Stimulated activated CD4-positive, alpha-beta T cell treated with anti-CD3 and anti-CD28 coated beads, Interleukin-4, amount 100 ng/mL, for 48 hours (primary cell): Measurements from ENCODE around the gene PDZRN4.
"Not testable (repeated sequence)": the region's sequence is repeated elsewhere in the genome, so short reads cannot be mapped to it uniquely, and the experiment has no call there.

ENCODE experiments used
- DNase-seq, 2 donors: peaks; one replicate each; pipeline ENCODE4 v3.0.0-alpha.2; 2020; ENCODE audit warnings: low read depth in 2 of 2

Gene PDZRN4

GRCh38 chr12:41213648-41214047, 25.5 kb downstream of the PDZRN4 start:
- no peak for DNase-seq

- DNase-seq = no peak
Observed at GRCh38 chr12:41217727-41218126, 29.6 kb downstream of the PDZRN4 start.

GRCh38 chr12:41220931-41221330, 32.8 kb downstream of the PDZRN4 start:
- no peak for DNase-seq

DNA sequence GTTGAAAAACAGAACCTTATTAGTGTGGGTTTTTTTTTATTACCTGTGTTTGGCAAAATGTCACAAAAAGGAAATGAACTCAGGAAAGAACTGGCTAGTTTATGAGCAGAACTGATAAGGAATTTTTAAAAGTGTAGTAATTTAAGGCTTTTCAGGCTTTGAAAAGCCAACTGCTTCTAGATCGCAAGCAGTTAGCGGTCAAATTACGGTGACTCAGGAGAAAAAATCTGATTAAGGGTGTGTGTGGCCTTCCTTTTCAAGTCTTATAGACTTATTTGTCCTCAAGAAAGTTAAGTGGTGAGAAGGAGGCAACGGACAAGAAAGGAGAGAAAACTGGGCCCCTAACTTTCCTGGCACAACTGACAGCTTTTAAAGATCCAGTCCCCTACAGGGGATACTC, 33.4 kb downstream of the PDZRN4 start:
- no peak for DNase-seq

GRCh38 chr12:41223600-41223999, 35.5 kb downstream of the PDZRN4 start:
- DNase-seq = no peak

- no peak for DNase-seq
Observed at GRCh38 chr12:41224066-41224465, 35.9 kb downstream of the PDZRN4 start.

DNA sequence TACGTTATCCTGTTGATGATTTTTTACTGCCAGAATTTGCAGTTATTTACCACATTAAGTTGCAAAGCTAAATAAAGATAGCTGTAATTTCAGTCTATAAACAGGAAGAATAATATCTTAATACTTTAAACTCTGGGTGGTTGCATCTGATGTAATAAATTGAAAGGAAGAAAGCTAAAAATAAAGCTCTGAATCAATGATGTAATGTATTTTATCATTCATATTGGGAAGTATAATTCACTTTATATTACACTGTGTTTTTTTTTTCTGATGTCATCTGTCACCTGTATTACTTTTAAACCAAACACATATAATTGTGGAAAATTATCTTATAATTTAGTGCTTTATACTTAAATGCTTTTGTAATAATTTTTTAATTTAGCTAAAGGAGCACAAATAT, 37.1 kb downstream of the PDZRN4 start:
- DNase-seq = no peak

DNA sequence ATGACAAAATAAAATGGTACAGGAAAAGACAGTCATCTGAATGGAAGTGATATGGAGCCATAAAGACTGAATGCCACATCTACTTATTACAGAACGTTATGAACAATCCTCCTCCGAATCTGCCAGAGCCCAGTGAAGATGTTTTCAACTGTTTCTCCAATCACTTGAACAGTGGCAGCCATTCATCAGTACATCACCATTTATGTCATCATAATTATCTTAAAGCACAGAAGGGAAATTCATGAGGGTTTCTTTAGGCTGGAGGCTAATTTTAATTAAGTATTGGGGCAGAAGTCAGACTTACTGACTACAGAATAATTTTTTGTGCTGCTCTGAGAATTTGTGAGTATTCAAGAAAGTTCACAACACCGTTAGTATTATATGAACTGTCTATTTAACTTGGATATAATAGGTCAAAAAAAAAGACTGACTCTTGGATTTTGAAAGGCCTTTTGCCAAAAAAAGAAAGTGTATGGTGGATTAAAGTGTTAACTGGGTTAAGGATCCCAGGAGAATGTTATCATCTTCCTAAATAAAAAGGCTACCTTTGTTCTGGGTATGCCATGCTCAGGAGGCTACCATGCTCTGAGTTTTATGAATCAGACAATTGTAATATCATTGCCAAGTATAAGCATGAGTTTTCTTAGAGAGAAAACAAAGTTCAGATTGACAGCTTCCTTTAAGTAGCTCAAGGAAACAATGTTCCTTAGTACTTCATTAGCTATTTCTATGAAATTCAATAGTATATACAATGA, 40.1 kb downstream of the PDZRN4 start:
- no peak for DNase-seq

DNA sequence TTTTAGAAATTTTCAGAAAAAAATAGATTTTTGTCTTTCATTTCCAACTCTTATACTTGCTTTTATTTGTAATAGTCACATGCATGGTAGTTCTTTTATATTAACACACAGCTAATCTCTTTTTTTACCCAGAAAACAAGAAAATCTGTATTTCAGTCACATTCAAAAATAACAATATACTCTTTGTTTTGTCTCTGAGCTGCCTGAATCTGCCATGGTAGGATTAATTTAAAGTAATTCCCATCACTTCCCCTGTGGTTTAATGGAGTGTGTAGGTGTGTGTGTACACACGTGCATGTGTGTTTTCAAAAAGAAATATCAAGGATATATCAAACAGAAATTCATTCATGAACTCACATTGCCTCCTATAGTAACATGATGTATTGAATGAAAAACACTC, 42.6 kb downstream of the PDZRN4 start:
- DNase-seq = no peak

DNA sequence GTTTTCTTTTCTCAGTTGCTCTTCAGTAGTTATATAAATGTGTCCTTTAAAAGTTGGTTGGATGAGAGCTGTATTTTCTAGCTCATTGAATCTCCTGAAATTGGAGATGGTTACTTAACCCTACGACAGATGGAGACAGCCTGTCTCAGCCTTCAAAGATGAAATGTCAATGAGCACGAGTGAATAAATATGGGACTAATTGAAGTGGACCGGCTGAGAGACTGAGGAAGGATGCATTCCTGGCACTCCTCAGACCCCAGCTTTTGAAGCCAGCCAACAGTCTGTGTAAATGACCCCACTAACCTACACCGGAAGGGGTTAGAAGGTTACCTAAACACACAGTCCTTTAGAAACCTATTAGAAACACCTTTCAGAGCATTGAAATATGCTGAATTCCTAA, 46.6 kb downstream of the PDZRN4 start:
- DNase-seq = no peak

GRCh38 chr12:41242603-41243002, 54.5 kb downstream of the PDZRN4 start:
- no peak for DNase-seq

DNA sequence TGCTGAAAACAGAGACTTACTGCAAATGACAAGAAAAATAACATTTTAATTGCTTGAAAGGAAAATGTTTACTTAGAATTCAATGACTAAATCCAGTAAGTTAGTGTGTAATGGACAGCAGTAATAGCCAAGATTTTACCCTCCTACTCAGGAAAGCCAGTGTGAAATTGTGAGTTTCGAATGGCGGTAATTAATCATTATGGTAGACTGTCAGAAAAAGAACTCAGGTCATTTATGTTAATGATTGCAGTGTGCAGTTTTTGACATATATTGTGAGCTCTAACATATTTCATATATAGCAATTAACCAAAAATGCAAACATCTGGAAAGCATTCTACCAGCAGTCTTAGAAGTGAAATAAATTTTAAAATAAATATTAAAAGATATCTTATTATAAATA, 60.3 kb downstream of the PDZRN4 start:
- DNase-seq = no peak

- no peak for DNase-seq
Observed at GRCh38 chr12:41250748-41251147, 62.6 kb downstream of the PDZRN4 start.

DNA sequence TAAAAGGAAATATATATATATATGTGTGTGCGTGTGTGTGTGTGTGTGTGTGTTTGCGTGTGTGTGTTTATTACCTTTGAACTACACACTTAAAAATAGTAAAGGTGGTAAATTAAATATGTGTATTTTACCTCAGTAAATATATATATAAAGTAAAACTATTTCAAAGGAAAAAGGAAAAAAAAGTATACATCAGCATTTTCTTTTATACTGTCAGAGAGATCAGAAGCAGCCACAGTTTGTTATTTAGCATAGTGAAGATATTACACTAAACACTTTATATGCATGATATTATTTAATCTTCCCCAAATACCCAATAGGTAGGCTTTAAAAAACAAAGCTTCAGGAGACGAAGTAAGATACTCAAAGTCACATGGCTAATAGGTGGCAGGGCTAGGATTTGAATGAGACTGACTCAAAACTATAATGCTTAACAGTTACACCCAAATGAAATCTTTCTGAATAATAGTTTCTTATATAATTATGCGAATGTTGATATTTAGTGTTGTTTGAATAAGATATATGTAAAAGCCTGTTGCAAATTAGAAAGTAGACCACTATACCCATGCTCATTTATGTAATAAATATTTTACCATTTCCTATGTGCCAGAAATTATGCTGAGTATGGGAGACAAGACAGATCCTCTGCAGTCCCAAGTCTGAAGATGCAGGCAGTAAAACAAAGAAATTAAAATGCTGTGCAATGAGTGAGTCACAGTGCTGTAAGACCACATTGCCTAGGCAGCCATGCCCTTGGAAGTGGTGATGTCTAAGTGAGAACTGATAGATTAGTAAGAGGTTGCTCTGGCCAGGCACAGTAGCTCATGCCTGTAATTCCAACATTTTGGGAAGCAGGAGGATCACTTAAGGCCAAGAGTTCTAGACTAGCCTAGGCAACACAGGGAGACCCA, 66.1 kb downstream of the PDZRN4 start:
- DNase-seq = no peak

- not testable (repeated sequence) for DNase-seq
Observed at GRCh38 chr12:41263196-41263595, 75.1 kb downstream of the PDZRN4 start.

GRCh38 chr12:41264281-41264680, 76.2 kb downstream of the PDZRN4 start:
- no peak for DNase-seq

DNA sequence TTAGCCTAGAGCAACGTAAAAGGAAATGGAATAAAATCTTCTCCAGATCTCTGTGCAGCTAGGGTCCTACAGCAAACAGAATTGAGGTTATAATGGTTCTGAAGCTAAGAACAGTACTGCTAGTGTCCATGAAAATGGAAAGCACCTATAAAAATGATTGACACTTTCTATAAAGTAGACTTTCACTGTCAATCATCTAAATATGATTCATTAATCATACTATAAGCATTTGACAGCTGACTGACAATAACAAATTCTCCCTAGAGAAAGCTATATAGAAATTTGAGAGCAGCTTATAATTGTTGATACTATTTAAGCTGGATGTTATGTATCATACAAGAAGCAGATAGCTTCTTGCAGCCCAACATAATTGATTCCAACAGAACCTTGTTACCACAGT, 80.9 kb downstream of the PDZRN4 start:
- no peak for DNase-seq

- DNase-seq = no peak
Observed at GRCh38 chr12:41271489-41271888, 83.4 kb downstream of the PDZRN4 start.

DNA sequence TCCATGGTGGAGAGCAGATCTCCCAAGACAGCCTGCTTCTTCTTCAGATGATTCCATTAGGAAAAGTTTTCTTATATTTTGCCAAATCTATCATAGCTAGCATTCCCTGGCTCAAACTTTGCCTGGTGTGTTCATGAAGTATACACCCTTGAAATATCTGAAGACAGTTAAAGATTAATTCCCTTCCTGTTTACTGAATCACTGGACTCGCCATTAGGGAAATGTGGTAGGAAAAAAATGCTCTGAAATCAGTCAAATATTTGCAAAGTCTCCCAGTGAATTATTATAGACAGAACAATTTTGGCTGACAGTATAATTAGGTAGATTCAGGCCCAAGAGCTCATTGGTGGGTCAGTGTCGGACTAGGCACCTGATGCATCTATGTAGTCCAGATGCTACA, 86.5 kb downstream of the PDZRN4 start:
- no peak for DNase-seq

GRCh38 chr12:41277100-41277945, 89.2 kb downstream of the PDZRN4 start:
- peak in 1 of 2 donors; percentile 1 for DNase-seq

DNA sequence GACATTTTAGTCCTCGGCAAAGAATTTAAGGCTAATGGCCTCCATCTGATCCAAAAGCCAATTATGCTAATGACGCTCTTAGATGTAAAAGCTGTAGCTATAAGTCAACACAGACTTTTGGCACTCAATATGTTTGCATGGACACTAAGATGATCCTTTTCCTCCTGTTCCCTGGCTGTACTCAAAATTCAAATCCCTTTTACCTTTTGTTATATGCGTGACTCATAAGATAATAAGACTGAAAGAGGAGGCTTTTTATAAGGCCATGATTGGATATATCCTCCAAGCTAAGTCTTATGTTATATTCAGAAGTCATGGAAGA, 89.8 kb downstream of the PDZRN4 start:
- DNase-seq = no peak
